ENCODE data around the gene RHOV. TPM values are rescaled to one million over a fixed set of nuclear protein-coding genes. Genes with fewer than 3 reads are reported as not detected.

RHOV gene
- total RNA-seq = 9.4 TPM

- DNase-seq (ENCODE audit: low spot score in 2 of 2) = peak in 1 of 2 donors; percentile 62
- FAIRE-seq = no peak
These were observed at the start of gene RHOV for GRCh38 chr15:40873694-40874561. Gene RHOV (minus strand): TSS chr15:40874234. CDS start chr15:40874139, 95 bp downstream.

GRCh38 chr15:40923551-40923950 lies 49.5 kb upstream of the RHOV start:
- FAIRE-seq (no peak), DNase-seq (ENCODE audit: low spot score in 2 of 2) (no peak)

GRCh38 chr15:40922608-40923005 lies 48.6 kb upstream of the RHOV start:
- DNase-seq (ENCODE audit: low spot score in 2 of 2) = no peak
- no peak for FAIRE-seq

GRCh38 chr15:40921949-40922607 lies 48.0 kb upstream of the RHOV start:
- FAIRE-seq (no peak), DNase-seq (ENCODE audit: low spot score in 2 of 2) (no peak)

GRCh38 chr15:40918799-40919392 lies 44.9 kb upstream of the RHOV start:
- no peak for DNase-seq (ENCODE audit: low spot score in 2 of 2)
- no peak for FAIRE-seq

GRCh38 chr15:40918146-40918798 lies 44.2 kb upstream of the RHOV start:
- DNase-seq (ENCODE audit: low spot score in 2 of 2) = no peak
- FAIRE-seq = no peak

GRCh38 chr15:40917585-40917984 lies 43.6 kb upstream of the RHOV start:
- FAIRE-seq (no peak), DNase-seq (ENCODE audit: low spot score in 2 of 2) (no peak)

GRCh38 chr15:40915679-40916078 lies 41.6 kb upstream of the RHOV start:
- DNase-seq (ENCODE audit: low spot score in 2 of 2) (no peak), FAIRE-seq (no peak)

GRCh38 chr15:40915116-40915661 lies 41.2 kb upstream of the RHOV start:
- FAIRE-seq (no peak), DNase-seq (ENCODE audit: low spot score in 2 of 2) (no peak)

- FAIRE-seq (no peak), DNase-seq (ENCODE audit: low spot score in 2 of 2) (no peak)
These were observed 40.5 kb upstream of the RHOV start for GRCh38 chr15:40914486-40914885.

GRCh38 chr15:40914013-40914412 lies 40.0 kb upstream of the RHOV start:
- FAIRE-seq = no peak
- DNase-seq (ENCODE audit: low spot score in 2 of 2) = no peak

- no peak for FAIRE-seq
These were observed 38.4 kb upstream of the RHOV start for GRCh38 chr15:40912478-40912877.

GRCh38 chr15:40911693-40912092 lies 37.7 kb upstream of the RHOV start:
- DNase-seq (ENCODE audit: low spot score in 2 of 2) (no peak), FAIRE-seq (no peak)

More at GRCh38 chr15:40912478-40912877, 38.4 kb upstream of the RHOV start:
- DNase-seq (ENCODE audit: low spot score in 2 of 2) = no peak

- no peak for DNase-seq (ENCODE audit: low spot score in 2 of 2)
- no peak for FAIRE-seq
These were observed 37.1 kb upstream of the RHOV start for GRCh38 chr15:40911141-40911540.

- FAIRE-seq (no peak), DNase-seq (ENCODE audit: low spot score in 2 of 2) (no peak)
These were observed 35.9 kb upstream of the RHOV start for GRCh38 chr15:40909662-40910630.

- no peak for FAIRE-seq
These were observed 34.1 kb upstream of the RHOV start for GRCh38 chr15:40908095-40908494.

GRCh38 chr15:40906991-40907802 lies 33.2 kb upstream of the RHOV start:
- no peak for DNase-seq (ENCODE audit: low spot score in 2 of 2)
- no peak for FAIRE-seq

More at GRCh38 chr15:40908095-40908494, 34.1 kb upstream of the RHOV start:
- no peak for DNase-seq (ENCODE audit: low spot score in 2 of 2)

Measured in frontal cortex (tissue), 4 donors.